Keratinocyte (primary cell): ENCODE results near the gene THSD7B. TPM values are rescaled to one million over a fixed set of nuclear protein-coding genes. Genes with fewer than 3 reads are reported as not detected.
A peak's percentile ranks its signal among the peaks of the same experiment; 100 is the strongest.

Source experiments
- DNase-seq: peaks from one replicate; pipeline ENCODE4 v3.0.0-alpha.2; 2011; ENCODE audit warnings: low read depth, missing footprints, low spot score
- FAIRE-seq: peaks from 2 replicates; lab custom pipeline; 2011; peaks lifted over from hg19 to GRCh38; lab: Jason Lieb, UNC
- H2AFZ ChIP-seq: 2 replicates; pipeline ENCODE4 v1.6.0; 2012; ENCODE audit warnings: low read length, control low read depth, inconsistent platforms; ENCODE audit not compliant: control insufficient read depth
- H3K27ac ChIP-seq: 2 replicates; pipeline ENCODE4 v1.5.1; 2011; ENCODE audit warnings: low read length; ENCODE audit not compliant: control insufficient read depth, insufficient read depth
- H3K27me3 ChIP-seq: 3 replicates; pipeline ENCODE4 v1.6.0; 2011; ENCODE audit warnings: low read length; ENCODE audit not compliant: control insufficient read depth, insufficient read depth; ENCODE audit errors: extremely low read depth
- H3K36me3 ChIP-seq, 2 experiments: 2 replicates in 1 of 2; 3 replicates in 1 of 2; pipeline ENCODE4 v1.5.1; 2011; ENCODE audit warnings: low read length in 2 of 2, mild to moderate bottlenecking in 1 of 2; ENCODE audit not compliant: control insufficient read depth in 2 of 2, insufficient read depth in 2 of 2; ENCODE audit errors: extremely low read depth in 1 of 2
- H3K4me1 ChIP-seq: 3 replicates; pipeline ENCODE4 v1.5.1; 2011; ENCODE audit warnings: low read length; ENCODE audit not compliant: control insufficient read depth, insufficient read depth; ENCODE audit errors: extremely low read depth
- H3K4me2 ChIP-seq: 3 replicates; pipeline ENCODE4 v1.6.0; 2011; ENCODE audit warnings: low read depth, low read length; ENCODE audit not compliant: control insufficient read depth, insufficient read depth; ENCODE audit errors: extremely low read depth
- H3K4me3 ChIP-seq, 3 experiments: fragments of 200-600 bp in 1 of 3; sonication (generic) in 1 of 3; 2 replicates in 2 of 3; 3 replicates in 1 of 3; pipeline ENCODE4 v1.5.1; 2011 to 2016; ENCODE audit warnings: low read length in 3 of 3, mild to moderate bottlenecking in 3 of 3, control low read depth in 2 of 3, inconsistent platforms in 1 of 3, low read depth in 1 of 3, mixed read lengths in 1 of 3, mixed run types in 1 of 3, moderate library complexity in 1 of 3; ENCODE audit not compliant: control insufficient read depth in 2 of 3, insufficient read depth in 2 of 3; ENCODE audit errors: extremely low read depth in 1 of 3
- H3K79me2 ChIP-seq: 2 replicates; pipeline ENCODE4 v1.6.0; 2012; ENCODE audit warnings: low read length; ENCODE audit not compliant: control insufficient read depth, insufficient read depth
- H3K9ac ChIP-seq: 3 replicates; pipeline ENCODE4 v1.6.0; 2011; ENCODE audit warnings: low read length; ENCODE audit not compliant: control insufficient read depth, insufficient read depth; ENCODE audit errors: extremely low read depth
- H3K9me1 ChIP-seq: 3 replicates; pipeline ENCODE4 v1.6.0; 2011; ENCODE audit warnings: low read length; ENCODE audit not compliant: control insufficient read depth, insufficient read depth; ENCODE audit errors: extremely low read depth
- H3K9me3 ChIP-seq: 2 replicates; pipeline ENCODE4 v1.5.1; 2012; ENCODE audit warnings: low read depth, low read length; ENCODE audit not compliant: control insufficient read depth
- H4K20me1 ChIP-seq: 3 replicates; pipeline ENCODE4 v1.6.0; 2011; ENCODE audit warnings: low read length; ENCODE audit not compliant: control insufficient read depth, insufficient read depth; ENCODE audit errors: extremely low read depth
- CTCF ChIP-seq, 3 experiments: IDR thresholded peaks in 1 of 3; conservative IDR thresholded peaks in 1 of 3; optimal IDR thresholded peaks in 1 of 3; 2 replicates in 2 of 3; 3 replicates in 1 of 3; pipeline versions ENCODE3 to v1.5.1; 2011; ENCODE audit warnings: low read length in 3 of 3, mild to moderate bottlenecking in 3 of 3, moderate library complexity in 2 of 3, control low read depth in 1 of 3, inconsistent platforms in 1 of 3; ENCODE audit not compliant: insufficient read depth in 2 of 3; ENCODE audit errors: extremely low read depth in 1 of 3
- EZH2 ChIP-seq: IDR thresholded peaks from one replicate; pipeline ENCODE4 v1.6.1; 2012; ENCODE audit warnings: inconsistent platforms, mild to moderate bottlenecking, low read length, moderate library complexity
- dilution Hi-C: fragments of 300-500 bp; cut with MboI; formaldehyde crosslinking; loops from one replicate; pipeline ENCODE4 v1.7.0; 2020; ENCODE audit warnings: low sequenced_read_pairs; ENCODE audit not compliant: extremely low pct_ligation_motif_present
- polyA plus RNA-seq, 5 experiments: library from polyadenylated mRNA; depleted of rRNA in 3 of 5; stranded (reverse) in 3 of 5; stranded (forward) in 1 of 5; unstranded in 1 of 5; fragments of >200 nt; gene quantifications; 1 replicate in 1 of 5; 2 replicates in 3 of 5; 3 replicates in 1 of 5; pipeline versions ENCODE4 v1.2.1 to v1.2.3, GENCODE V29; 2011 to 2012; ENCODE audit warnings: missing spikeins in 2 of 5, low read depth in 1 of 5, low replicate concordance in 1 of 5

Gene THSD7B
- polyA plus RNA-seq, 1 donor (not counting 4 experiments of a cell fraction or from before 2014, with no cell fraction given) = 0.04 TPM

- TF ChIP-seq CTCF (optimal IDR thresholded peaks at IDR 0.05 in 1 of 3, IDR thresholded peaks at IDR 0.05 in 1 of 3, conservative IDR thresholded peaks at IDR 0.05 in 1 of 3; ENCODE audit: extremely low read depth in 1 of 3, insufficient read depth in 2 of 3, low read length in 3 of 3) (no peak), EZH2 (no peak)
- Histone ChIP-seq H4K20me1 (no peaks in the 10 kb centered on the region), H3K79me2 (no peaks in the 10 kb centered on the region), H3K9ac (no peak overlapping the region), H3K36me3 (no peaks in the 10 kb centered on the region), H3K9me1 (no peaks in the 10 kb centered on the region), H3K4me1 (peaks cover 3% of the 10 kb centered on the region), H3K27me3 (no peaks in the 10 kb centered on the region), H2AFZ (no peak overlapping the region), H3K4me2 (no peak overlapping the region), H3K27ac (no peak overlapping the region), H3K9me3 (no peaks in the 10 kb centered on the region), H3K4me3 (no peak overlapping the region)
- no peak for DNase-seq
- dilution Hi-C loops = no loop called here
- no peak for FAIRE-seq
Observed at GRCh38 chr2:137020452-137021196, 255.3 kb downstream of the THSD7B start.

GRCh38 chr2:137021763-137022162, 256.4 kb downstream of the THSD7B start:
- no peak overlapping the region for H3K4me3 ChIP-seq
- peaks cover 3% of the 10 kb centered on the region for H3K4me1 ChIP-seq
- dilution Hi-C loops = no loop called here
- H4K20me1 ChIP-seq = no peaks in the 10 kb centered on the region
- DNase-seq = no peak
- no peaks in the 10 kb centered on the region for H3K27me3 ChIP-seq
- H3K9me1 ChIP-seq = no peaks in the 10 kb centered on the region
- H3K9ac ChIP-seq = no peak overlapping the region
- TF ChIP-seq EZH2 (no peak), CTCF (optimal IDR thresholded peaks at IDR 0.05 in 1 of 3, IDR thresholded peaks at IDR 0.05 in 1 of 3, conservative IDR thresholded peaks at IDR 0.05 in 1 of 3; ENCODE audit: extremely low read depth in 1 of 3, insufficient read depth in 2 of 3, low read length in 3 of 3) (no peak)
- H3K36me3 ChIP-seq = no peaks in the 10 kb centered on the region
- peak; percentile 32 for FAIRE-seq
- H2AFZ ChIP-seq = no peak overlapping the region
- no peak overlapping the region for H3K27ac ChIP-seq
- H3K4me2 ChIP-seq = no peak overlapping the region
- H3K9me3 ChIP-seq = no peaks in the 10 kb centered on the region
- H3K79me2 ChIP-seq = no peaks in the 10 kb centered on the region
